Activated CD4-positive, alpha-beta T cell treated with anti-CD3 and anti-CD28 coated beads, Interleukin-2, Interleukin-4, amounts not matched to agents 100 ng/mL and 50 ng/mL, durations not matched to agents 16 hours and 8 hours (primary cell): Measurements from ENCODE around the gene JAML.

Experiments
- DNase-seq: peaks from one replicate; pipeline ENCODE4 v3.0.0-alpha.2; 2020; ENCODE audit warnings: low spot score

The JAML gene

GRCh38 chr11:118167906-118168305 is 56.9 kb downstream of the JAML start:
- DNase-seq, result no peak

GRCh38 chr11:118167253-118167652 is 57.6 kb downstream of the JAML start:
- DNase-seq, result no peak

GRCh38 chr11:118166641-118167040 is 58.2 kb downstream of the JAML start:
- no peak for DNase-seq

- no peak for DNase-seq
Observed at GRCh38 chr11:118164885-118165284, 59.9 kb downstream of the JAML start.

- no peak for DNase-seq
Observed at GRCh38 chr11:118163494-118163893, 61.3 kb downstream of the JAML start.

- no peak for DNase-seq
Observed at GRCh38 chr11:118162846-118163245, 62.0 kb downstream of the JAML start.

GRCh38 chr11:118161786-118162185 is 63.0 kb downstream of the JAML start:
- DNase-seq, result no peak

- DNase-seq, result no peak
Observed at GRCh38 chr11:118157186-118157895, 67.5 kb downstream of the JAML start.

- DNase-seq, result no peak
Observed at GRCh38 chr11:118156531-118157185, 68.2 kb downstream of the JAML start.

GRCh38 chr11:118155776-118156530 is 68.9 kb downstream of the JAML start:
- no peak for DNase-seq

- DNase-seq, result no peak
Observed at GRCh38 chr11:118154641-118155040, 70.2 kb downstream of the JAML start.

- no peak for DNase-seq
Observed at GRCh38 chr11:118153976-118154375, 70.8 kb downstream of the JAML start.

- no peak for DNase-seq
Observed at GRCh38 chr11:118153516-118153915, 71.3 kb downstream of the JAML start.

GRCh38 chr11:118152552-118153471 is 72.0 kb downstream of the JAML start, which contains the start of gene SCN4B:
TSS of gene SCN4B (minus strand) at chr11:118152823. CDS start at chr11:118152673, 150 bp downstream.
- DNase-seq, result no peak

- DNase-seq, result no peak
Observed at GRCh38 chr11:118152020-118152551, 72.7 kb downstream of the JAML start.

GRCh38 chr11:118151431-118151830 is 73.4 kb downstream of the JAML start:
- DNase-seq, result no peak

- DNase-seq, result no peak
Observed at GRCh38 chr11:118149493-118149892, 75.3 kb downstream of the JAML start.

- DNase-seq, result no peak
Observed at GRCh38 chr11:118148856-118149255, 76.0 kb downstream of the JAML start.

GRCh38 chr11:118148240-118148639 is 76.6 kb downstream of the JAML start:
- DNase-seq, result no peak

- no peak for DNase-seq
Observed at GRCh38 chr11:118147502-118147901, 77.3 kb downstream of the JAML start.

GRCh38 chr11:118146554-118146953 is 78.3 kb downstream of the JAML start:
- no peak for DNase-seq
